Retinal pigment epithelial cell (primary cell): ENCODE results near the gene SGK1.
"Not testable (repeated sequence)": the region's sequence is repeated elsewhere in the genome, so short reads cannot be mapped to it uniquely, and the experiment has no call there.

Source experiments
- DNase-seq: peaks from one replicate; pipeline ENCODE4 v3.0.0-alpha.2; 2010; ENCODE audit warnings: low read depth
- H3K4me3 ChIP-seq: 2 replicates; pipeline ENCODE4 v1.5.1; 2011; ENCODE audit warnings: mild to moderate bottlenecking, low read length, control low read depth, moderate library complexity
- CTCF ChIP-seq: conservative IDR thresholded peaks from 2 replicates; pipeline ENCODE4 v1.5.1; 2011; ENCODE audit warnings: low read depth, low read length, control low read depth, inconsistent platforms

The SGK1 gene

GRCh38 chr6:134288538-134289203, 29.2 kb downstream of the SGK1 start:
- H3K4me3 ChIP-seq: no peak overlapping the region
- no peak for TF ChIP-seq CTCF
- DNase-seq: no peak

GRCh38 chr6:134287859-134288537, 29.9 kb downstream of the SGK1 start:
- DNase-seq: no peak
- no peak overlapping the region for H3K4me3 ChIP-seq
- TF ChIP-seq CTCF: no peak

- TF ChIP-seq CTCF: no peak
- no peak for DNase-seq
Observed at GRCh38 chr6:134282816-134283215, 35.1 kb downstream of the SGK1 start.

GRCh38 chr6:134281388-134281787, 36.5 kb downstream of the SGK1 start:
- DNase-seq: no peak
- TF ChIP-seq CTCF: no peak
- H3K4me3 ChIP-seq: no peak overlapping the region

More at GRCh38 chr6:134282816-134283215, 35.1 kb downstream of the SGK1 start:
- H3K4me3 ChIP-seq: no peak overlapping the region

DNA sequence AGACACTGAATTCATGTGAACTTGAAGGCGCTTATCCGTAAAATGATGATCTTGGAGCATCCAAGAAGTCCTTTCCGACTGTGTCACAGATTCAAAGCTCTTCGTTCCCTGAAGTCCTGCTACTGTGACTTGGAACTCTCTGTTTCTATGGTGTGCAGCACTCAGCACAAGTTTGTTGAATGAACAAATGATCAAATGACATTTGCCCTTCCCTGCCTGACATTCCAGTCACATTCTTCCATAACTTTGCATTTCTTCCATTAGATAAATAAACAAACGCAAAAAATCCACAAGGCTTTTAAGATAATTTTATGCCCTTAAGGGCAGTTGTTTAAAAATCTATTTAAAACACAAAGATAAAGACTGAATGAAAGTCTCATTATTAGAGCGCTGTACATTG, 39.9 kb downstream of the SGK1 start:
- no peak for TF ChIP-seq CTCF
- H3K4me3 ChIP-seq: no peak overlapping the region
- DNase-seq: no peak

DNA sequence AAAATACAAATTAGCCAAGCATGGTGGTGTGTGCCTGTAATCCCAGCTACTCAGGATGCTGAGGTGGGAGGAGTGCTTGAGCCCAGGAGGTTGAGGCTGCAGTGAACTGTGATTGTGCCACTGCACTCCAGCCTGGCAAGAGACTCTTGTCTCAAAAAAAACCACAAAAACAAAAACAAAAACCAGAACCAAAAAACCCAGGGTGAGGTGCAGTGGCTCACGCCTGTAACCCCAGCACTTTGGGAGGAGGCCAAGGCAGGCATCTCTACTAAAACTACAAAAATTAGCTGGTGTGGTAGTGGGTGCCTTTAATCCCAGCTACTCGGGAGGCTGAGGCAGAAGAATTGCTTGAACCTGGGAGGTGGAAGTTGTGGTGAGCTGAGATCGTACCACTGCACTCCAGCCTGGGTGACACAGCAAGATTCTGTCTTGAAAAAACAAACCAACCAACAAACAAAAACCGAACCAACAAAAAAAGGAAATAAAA, 41.0 kb downstream of the SGK1 start:
- not testable (repeated sequence) for DNase-seq, H3K4me3 ChIP-seq

- TF ChIP-seq CTCF: no peak
- no peak overlapping the region for H3K4me3 ChIP-seq
- no peak for DNase-seq
Observed at GRCh38 chr6:134272374-134272773, 45.5 kb downstream of the SGK1 start.
